A172 (cell line): Measurements from ENCODE around the gene PTGDS. TPM values are rescaled to one million over a fixed set of nuclear protein-coding genes. Genes with fewer than 3 reads are reported as not detected.

Source experiments
- DNase-seq: peaks from one replicate; pipeline ENCODE4 v3.0.0-alpha.2; 2015; ENCODE audit warnings: low spot score
- total RNA-seq: library from RNA; depleted of rRNA; stranded (reverse); fragments of >200 nt; shearing (Covaris generic); gene quantifications from 2 replicates; pipeline ENCODE4 v1.2.3, GENCODE V29; 2014

The PTGDS gene
- total RNA-seq, 1 experiment from 2014 or later: not detected

DNA sequence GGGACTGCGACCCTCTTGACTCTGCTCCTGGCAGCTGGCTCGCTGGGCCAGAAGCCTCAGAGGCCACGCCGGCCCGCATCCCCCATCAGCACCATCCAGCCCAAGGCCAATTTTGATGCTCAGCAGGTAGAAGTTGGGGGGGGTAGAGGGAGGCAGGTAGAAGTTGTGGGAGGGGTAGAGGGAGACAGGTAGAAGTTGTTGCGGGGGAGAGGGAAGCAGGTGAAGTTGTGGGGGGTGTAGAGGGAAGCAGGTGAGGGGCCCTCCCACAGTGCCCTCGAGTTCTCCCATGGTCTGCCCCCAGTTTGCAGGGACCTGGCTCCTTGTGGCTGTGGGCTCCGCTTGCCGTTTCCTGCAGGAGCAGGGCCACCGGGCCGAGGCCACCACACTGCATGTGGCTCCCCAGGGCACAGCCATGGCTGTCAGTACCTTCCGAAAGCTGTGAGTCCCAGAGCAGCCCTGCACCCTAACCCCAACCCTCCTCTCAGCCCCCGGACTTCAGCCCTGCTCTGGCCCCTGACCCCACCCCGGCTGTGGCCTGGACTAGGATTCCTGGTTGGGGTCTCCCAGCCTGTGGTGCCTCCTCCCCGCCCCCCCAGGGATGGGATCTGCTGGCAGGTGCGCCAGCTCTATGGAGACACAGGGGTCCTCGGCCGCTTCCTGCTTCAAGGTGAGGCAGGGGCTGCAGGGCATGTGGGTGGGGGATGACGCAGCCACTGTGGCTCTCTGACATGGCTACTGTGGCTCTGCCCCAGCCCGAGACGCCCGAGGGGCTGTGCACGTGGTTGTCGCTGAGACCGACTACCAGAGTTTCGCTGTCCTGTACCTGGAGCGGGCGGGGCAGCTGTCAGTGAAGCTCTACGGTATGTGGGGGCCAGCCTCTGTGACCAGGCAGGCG, 31.7 kb upstream of the PTGDS start:
- no peak for DNase-seq

DNA sequence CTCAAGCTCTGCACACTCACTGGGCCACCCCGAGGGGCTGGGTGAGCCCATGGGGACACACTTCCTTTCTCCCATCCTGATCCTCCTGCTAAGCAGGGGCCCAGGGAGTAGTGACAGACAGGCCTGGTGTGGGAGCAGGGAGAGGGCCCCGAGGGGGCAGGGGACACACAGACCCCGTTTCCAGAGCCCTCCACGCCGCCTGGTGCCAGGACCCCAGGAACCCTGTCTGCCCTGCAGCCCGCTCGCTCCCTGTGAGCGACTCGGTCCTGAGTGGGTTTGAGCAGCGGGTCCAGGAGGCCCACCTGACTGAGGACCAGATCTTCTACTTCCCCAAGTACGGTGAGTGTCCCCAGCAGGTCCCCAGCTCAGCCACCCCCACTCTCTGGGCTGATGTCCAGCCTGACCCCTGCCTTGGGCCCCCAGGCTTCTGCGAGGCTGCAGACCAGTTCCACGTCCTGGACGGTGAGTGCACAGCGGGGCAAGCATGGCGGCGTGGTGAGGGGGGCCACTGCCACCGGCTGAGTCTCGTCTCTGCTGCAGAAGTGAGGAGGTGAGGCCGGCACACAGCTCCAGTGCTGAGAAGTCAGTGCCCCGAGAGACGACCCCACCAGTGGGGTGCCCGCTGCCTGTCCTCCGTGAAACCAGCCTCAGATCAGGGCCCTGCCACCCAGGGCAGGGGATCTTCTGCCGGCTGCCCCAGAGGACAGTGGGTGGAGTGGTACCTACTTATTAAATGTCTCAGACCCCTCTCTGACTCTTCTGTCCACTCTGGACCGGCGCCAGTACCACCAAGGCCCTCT, 30.9 kb upstream of the PTGDS start:
- no peak for DNase-seq

GRCh38 chr9:136947028-136947891, 30.0 kb upstream of the PTGDS start:
- no peak for DNase-seq

DNA sequence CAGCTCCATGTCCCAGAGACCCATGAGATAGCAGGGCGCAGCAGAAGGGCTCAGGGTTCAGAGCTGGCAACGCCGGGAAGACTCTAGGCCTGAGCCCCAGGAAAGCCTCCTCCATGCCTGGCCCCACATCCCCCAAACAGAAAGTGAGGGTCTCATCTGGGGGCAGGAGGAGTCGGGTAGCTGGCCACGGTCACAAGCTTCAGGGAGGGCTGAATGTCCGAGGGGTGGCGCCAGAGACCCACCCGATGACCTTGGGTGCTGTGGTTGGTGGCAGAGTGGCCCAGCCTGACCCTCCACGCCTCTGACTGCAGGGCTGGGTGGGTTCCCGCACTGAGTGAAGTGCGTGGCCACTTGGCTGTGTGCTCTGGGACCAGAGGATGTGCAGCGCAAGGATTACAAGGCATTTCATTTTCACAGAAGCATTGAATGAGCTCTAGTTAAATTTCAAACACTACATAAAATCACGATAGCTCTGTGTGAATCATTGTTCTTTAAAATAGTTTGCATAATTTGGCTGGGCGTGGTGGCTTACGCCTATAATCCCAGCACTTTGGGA, 29.3 kb upstream of the PTGDS start:
- DNase-seq: peak; percentile 69

GRCh38 chr9:136949239-136949816, 28.0 kb upstream of the PTGDS start:
- DNase-seq: no peak

GRCh38 chr9:136949817-136950655, 27.3 kb upstream of the PTGDS start:
- peak; percentile 95 for DNase-seq

DNA sequence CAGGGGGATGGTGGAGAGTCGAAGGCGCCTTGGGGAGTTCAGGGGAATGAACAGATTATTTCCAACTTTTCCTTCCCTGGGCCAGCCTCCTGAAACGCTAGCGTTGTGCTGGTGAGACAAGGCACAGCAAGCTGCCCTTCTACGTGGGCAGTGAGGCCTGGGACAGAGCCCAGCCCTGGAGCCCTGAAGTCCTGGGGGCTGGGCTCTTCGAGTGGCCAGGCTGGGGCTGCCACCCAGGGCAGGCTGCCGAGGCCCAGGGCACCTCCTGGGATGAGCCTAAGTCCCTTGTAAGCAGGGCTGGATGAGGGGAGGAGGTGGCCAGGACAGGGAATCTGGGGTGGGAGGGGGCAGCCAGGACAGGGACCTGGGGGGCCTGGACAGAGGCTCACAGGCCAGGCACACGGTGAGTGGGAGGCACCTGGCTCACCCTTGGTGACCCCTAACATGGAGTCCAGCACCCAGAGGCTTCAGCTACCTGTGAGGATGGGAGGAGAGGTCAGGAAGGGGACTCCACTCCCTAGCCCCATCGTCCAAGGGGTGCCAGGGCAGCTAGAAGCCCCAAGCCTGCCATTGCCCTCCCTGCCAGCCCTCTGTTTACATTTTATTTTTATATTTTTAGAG, 26.5 kb upstream of the PTGDS start:
- peak; percentile 28 for DNase-seq

DNA sequence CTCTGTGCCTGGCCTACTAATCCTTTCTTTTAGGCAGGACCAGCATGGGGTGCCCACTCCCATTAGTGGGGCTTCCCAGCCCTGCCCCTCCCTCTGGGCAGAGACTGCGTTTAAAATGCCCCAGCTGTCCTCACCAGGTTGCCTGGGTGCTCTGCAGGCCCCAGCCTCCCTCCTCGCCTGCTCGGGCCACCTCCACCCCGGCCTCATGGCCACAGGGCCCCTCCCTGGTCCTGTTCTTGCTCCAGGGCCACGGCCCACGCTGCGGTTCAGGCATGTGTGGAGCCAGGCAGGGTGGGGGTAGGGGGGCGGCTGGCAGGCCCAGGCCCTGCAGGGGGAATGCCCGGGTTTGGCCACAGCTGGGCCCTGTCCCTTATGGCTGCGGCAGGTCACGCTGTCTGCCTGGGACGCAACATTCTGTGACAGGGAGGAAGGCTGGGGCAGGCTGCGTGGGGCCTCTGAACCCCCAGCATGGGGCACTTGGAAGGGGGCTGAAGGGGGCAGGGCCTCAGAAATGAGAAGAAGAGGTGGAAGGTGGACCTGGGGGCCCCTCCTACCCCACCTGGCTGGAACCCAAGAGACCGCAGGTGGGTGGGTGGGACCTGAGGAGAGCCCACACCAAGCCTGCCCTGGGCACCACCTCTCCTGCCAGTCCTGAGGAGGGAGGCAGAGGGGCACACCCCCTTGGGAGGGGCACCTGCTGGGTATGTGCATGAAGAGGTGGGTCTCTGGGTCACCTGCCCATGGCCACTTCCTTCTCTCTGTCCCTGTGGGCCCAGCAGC, 25.6 kb upstream of the PTGDS start, which contains the start of gene LCN12:
LCN12 (plus strand) TSS at position 733 of the 780 bp plus-strand sequence. CDS start 55 bp downstream, outside the sequence.
- no peak for DNase-seq

- DNase-seq: no peak
Observed at GRCh38 chr9:136952321-136952850, 24.9 kb upstream of the PTGDS start.

DNA sequence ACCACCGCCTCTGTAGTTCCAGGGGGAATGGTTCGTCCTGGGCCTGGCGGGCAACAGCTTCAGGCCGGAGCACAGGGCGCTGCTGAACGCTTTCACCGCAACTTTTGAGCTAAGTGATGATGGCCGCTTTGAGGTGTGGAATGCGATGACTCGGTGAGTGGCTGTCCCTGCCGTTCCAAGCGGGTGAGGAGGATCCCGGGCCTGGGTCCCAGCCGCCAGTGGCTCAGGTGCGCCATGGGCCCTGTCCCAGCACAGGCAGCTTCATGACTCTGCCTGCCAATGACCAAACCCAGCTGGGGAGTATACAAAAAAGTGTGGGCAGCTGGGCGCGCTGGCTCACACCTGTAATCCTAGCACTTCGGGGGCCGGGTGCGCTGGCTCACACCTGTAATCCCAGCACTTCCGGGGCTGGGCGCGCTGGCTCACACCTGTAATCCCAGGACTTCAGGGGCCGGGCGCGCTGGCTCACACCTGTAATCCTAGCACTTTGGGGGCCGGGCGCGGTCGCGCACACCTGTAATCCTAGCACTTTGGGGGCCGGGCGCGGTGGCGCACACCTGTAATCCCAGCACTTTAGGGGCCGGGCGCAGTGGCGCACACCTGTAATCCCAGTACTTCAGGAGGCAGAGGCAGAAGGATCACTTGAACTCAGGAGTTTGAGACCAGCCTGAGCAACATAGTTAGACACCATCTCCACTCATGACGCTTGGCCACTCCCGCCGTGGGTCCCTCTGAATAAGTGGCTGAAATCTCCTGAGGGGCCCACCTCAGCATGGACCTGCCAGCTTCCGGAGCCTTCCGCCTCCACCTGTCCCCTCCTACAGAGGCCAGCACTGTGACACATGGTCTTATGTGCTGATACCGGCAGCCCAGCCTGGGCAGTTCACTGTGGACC, 24.2 kb upstream of the PTGDS start:
- DNase-seq: no peak

- no peak for DNase-seq
Observed at GRCh38 chr9:136953771-136954269, 23.5 kb upstream of the PTGDS start.

DNA sequence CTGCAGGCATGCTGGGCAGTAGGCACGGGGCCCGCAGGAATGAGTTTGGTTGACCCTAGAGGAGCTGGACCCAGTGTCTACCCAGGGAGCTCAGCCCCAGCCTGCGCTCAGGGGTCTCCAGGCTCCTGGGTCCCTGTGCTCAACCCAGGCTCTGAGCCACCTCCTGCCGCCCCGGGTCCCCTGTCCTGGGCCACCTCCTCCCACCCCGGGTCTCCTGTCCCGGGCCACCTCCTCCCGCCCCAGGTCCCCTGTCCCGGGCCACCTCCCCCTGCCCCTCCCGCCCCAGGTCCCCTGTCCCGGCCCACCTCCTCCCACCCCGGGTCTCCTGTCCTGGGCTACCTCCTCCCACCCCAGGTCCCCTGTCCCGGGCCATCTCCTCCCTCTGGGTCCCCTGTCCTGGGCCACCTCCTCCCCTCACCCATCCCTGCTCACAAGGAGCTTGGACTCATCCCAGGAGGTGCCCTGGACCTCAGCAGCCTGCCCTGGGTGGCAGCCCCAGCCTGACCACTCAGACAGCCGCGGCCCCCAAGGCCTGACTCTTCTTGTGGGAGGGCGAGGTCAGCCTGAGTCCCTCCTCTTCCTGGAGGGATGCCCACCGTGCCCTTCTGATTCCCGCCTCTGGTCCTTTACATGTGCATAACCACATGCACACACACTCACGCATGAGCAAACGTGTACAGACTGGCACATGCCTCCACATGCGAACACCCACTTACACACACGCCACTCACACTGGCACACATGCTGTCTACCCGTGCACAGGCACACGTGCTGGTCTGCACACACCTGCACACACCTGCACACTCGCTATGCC, 22.8 kb upstream of the PTGDS start:
- DNase-seq: no peak

DNA sequence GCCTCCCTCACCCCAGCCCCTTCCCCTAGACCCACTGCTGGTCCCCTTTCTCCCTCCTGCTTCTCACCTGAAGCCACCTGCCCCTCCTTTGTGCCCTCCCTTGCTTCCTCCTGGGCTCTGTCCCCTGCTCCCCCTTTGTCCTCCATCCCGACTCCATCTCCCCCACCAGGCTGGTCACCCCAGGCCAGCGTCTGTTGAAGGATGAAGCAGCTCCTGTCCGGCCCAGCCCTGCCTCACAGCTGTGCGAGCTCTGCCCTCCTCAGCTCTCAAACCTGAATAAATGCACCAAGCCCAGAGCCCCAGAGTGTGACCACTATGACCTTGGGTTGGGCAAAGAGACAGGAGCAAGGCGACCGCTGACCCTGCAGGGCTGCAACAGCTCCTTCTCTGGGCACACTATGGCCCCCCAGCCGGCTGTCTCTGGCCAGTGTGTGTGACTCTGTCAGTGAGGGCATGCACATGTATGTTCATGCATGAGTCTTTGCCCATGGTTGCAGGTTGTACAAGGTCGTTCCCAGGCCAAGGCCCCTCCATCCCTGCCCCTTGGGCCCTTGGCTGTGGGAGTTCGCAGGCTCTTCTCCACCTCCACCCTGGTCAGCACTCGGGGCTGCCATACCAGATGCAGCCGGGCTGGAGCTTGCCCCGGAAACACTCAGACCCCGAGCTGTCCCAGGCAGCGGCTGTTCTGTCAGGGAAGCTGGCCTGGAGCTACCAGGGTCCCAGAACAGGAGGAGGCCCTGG, 21.9 kb upstream of the PTGDS start:
- no peak for DNase-seq

- DNase-seq: no peak
Observed at GRCh38 chr9:136955943-136956335, 21.4 kb upstream of the PTGDS start.

DNA sequence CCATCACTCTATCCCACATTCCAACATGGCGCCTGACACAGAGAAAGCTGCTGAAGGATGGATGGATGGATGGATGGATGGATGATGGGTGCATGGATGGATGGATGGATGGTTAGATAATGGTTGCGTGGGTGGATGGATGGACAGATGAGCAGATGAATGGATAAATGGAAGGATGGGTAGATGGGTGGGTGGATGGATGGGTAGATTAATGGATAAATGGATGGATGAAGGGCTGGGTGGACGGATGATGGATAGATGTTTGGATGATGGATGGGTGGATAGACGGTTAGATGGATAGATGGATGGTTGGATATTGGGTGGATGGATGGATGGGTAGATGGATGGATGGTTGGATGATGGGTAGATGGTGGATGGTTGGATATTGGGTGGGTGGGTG, 20.7 kb upstream of the PTGDS start:
- no peak for DNase-seq

GRCh38 chr9:136957461-136957860, 19.8 kb upstream of the PTGDS start:
- no peak for DNase-seq
